SU-DHL-6 (cell line): Measurements from ENCODE around the gene AGL.

ENCODE experiments used
- H2AFZ ChIP-seq: fragments of 200-600 bp; sonication (generic); 2 replicates; pipeline ENCODE4 v1.6.1; 2014; ENCODE audit warnings: low read depth, mild to moderate bottlenecking, moderate library complexity, mixed read lengths, antibody characterized with exemption, low read length; ENCODE audit not compliant: severe bottlenecking
- H3F3A ChIP-seq: fragments of 200-600 bp; shearing (Covaris generic); 2 replicates; pipeline ENCODE4 v1.6.0; 2016; ENCODE audit warnings: antibody characterized with exemption, mild to moderate bottlenecking; ENCODE audit not compliant: insufficient read depth
- H3K27ac ChIP-seq: fragments of 200-600 bp; sonication (generic); 2 replicates; pipeline ENCODE4 v1.5.1; 2016; ENCODE audit warnings: low read depth, mild to moderate bottlenecking, low read length, moderate library complexity, mixed read lengths
- H3K27me3 ChIP-seq: fragments of 200-600 bp; sonication (generic), shearing (Covaris generic); 2 replicates; pipeline ENCODE4 v1.6.0; 2014; ENCODE audit warnings: mild to moderate bottlenecking, low read length
- H3K36me3 ChIP-seq: fragments of 200-600 bp; sonication (generic); 2 replicates; pipeline ENCODE4 v1.6.1; 2014; ENCODE audit warnings: mild to moderate bottlenecking, low read length, mixed read lengths
- H3K4me2 ChIP-seq: fragments of 300-600, 200-600 bp; shearing (Covaris generic), sonication (generic); 2 replicates; pipeline ENCODE4 v1.6.0; 2014; ENCODE audit warnings: low read length, low read depth, mild to moderate bottlenecking; ENCODE audit not compliant: poor library complexity, severe bottlenecking
- H3K4me3 ChIP-seq: fragments of 200-600 bp; sonication (generic); 2 replicates; pipeline ENCODE4 v1.5.1; 2014; ENCODE audit warnings: antibody characterized with exemption, low read length, mild to moderate bottlenecking, mixed read lengths; ENCODE audit not compliant: insufficient read depth, poor library complexity, severe bottlenecking
- H3K79me2 ChIP-seq: fragments of 200-600 bp; sonication (generic); 2 replicates; pipeline ENCODE4 v1.6.1; 2014; ENCODE audit warnings: mild to moderate bottlenecking, low read length, moderate library complexity; ENCODE audit not compliant: insufficient read depth
- H3K9ac ChIP-seq: fragments of 200-600 bp; sonication (generic); 2 replicates; pipeline ENCODE4 v1.7.0; 2014; ENCODE audit warnings: mild to moderate bottlenecking, low read length
- H3K9me2 ChIP-seq: fragments of 200-600 bp; sonication (generic); replicated peaks from 2 replicates; pipeline ENCODE4 v1.6.1; 2014; ENCODE audit warnings: low read length; ENCODE audit not compliant: insufficient read depth
- H3K9me3 ChIP-seq: fragments of 200-600 bp; sonication (generic); 2 replicates; pipeline ENCODE4 v1.6.1; 2014; ENCODE audit warnings: low read length, mixed read lengths; ENCODE audit not compliant: insufficient read depth
- H4K20me1 ChIP-seq: fragments of 200-600 bp; sonication (generic); 2 replicates; pipeline ENCODE4 v1.6.1; 2014; ENCODE audit warnings: low read depth, mild to moderate bottlenecking, antibody characterized with exemption, low read length, moderate library complexity, mixed read lengths
- CTCF ChIP-seq: fragments of 200-600 bp; sonication (generic); IDR thresholded peaks from one replicate; pipeline ENCODE4 v1.5.1; 2017; ENCODE audit warnings: antibody characterized with exemption, mild to moderate bottlenecking, low read length, moderate library complexity; ENCODE audit not compliant: insufficient read depth, poor library complexity, severe bottlenecking
- EZH2phosphoT487 ChIP-seq: fragments of 200-600 bp; sonication (generic), shearing (Covaris generic); conservative IDR thresholded peaks from 2 replicates; pipeline ENCODE4 v1.6.1; 2018; ENCODE audit warnings: mild to moderate bottlenecking, antibody characterized with exemption, low read length, moderate library complexity, mixed read lengths

AGL gene

GRCh38 chr1:99808391-99809115 lies 41.6 kb upstream of the AGL start:
- no peak for TF ChIP-seq EZH2phosphoT487
- TF ChIP-seq CTCF = peak; percentile 42
- H3K9me3 ChIP-seq = no peaks in the 10 kb centered on the region
- H3K36me3 ChIP-seq = no peaks in the 10 kb centered on the region
- H3K9ac ChIP-seq = no peak overlapping the region
- peak overlapping the region; percentile 41 for H3K4me2 ChIP-seq
- peak overlapping the region; percentile 72 for H2AFZ ChIP-seq
- H3K9me2 ChIP-seq = no peaks in the 10 kb centered on the region
- H4K20me1 ChIP-seq = no peaks in the 10 kb centered on the region
- H3K4me3 ChIP-seq = no peak overlapping the region
- H3F3A ChIP-seq = no peaks in the 10 kb centered on the region
- H3K79me2 ChIP-seq = no peaks in the 10 kb centered on the region
- no peak overlapping the region for H3K27ac ChIP-seq
- H3K27me3 ChIP-seq = no peaks in the 10 kb centered on the region

GRCh38 chr1:99811075-99811474 lies 39.1 kb upstream of the AGL start:
- H3K9me2 ChIP-seq = no peaks in the 10 kb centered on the region
- H4K20me1 ChIP-seq = no peaks in the 10 kb centered on the region
- no peak overlapping the region for H3K27ac ChIP-seq
- no peaks in the 10 kb centered on the region for H3K9me3 ChIP-seq
- no peak overlapping the region for H3K4me3 ChIP-seq
- H3K36me3 ChIP-seq = no peaks in the 10 kb centered on the region
- H2AFZ ChIP-seq = no peak overlapping the region
- no peak overlapping the region for H3K9ac ChIP-seq
- TF ChIP-seq CTCF (no peak), EZH2phosphoT487 (no peak)
- H3K27me3 ChIP-seq = no peaks in the 10 kb centered on the region
- H3F3A ChIP-seq = no peaks in the 10 kb centered on the region
- no peak overlapping the region for H3K4me2 ChIP-seq
- H3K79me2 ChIP-seq = no peaks in the 10 kb centered on the region

- Histone ChIP-seq H3K27ac (no peak overlapping the region), H2AFZ (no peak overlapping the region), H3F3A (no peaks in the 10 kb centered on the region)
These were observed 38.4 kb upstream of the AGL start for GRCh38 chr1:99811747-99812146.

More at GRCh38 chr1:99811747-99812146, 38.4 kb upstream of the AGL start:
- no peak for TF ChIP-seq EZH2phosphoT487
- TF ChIP-seq CTCF = no peak
- Histone ChIP-seq H3K79me2 (no peaks in the 10 kb centered on the region), H3K27me3 (no peaks in the 10 kb centered on the region), H3K4me2 (no peak overlapping the region), H3K9ac (no peak overlapping the region), H3K36me3 (no peaks in the 10 kb centered on the region), H3K4me3 (no peak overlapping the region), H3K9me2 (no peaks in the 10 kb centered on the region), H3K9me3 (no peaks in the 10 kb centered on the region), H4K20me1 (no peaks in the 10 kb centered on the region)
